Kidney (tissue), 14 donors: ENCODE measurements around the gene KRT15. TPM values are rescaled to one million over a fixed set of nuclear protein-coding genes. Genes with fewer than 3 reads are reported as not detected.

Experiments used
- DNase-seq, 5 donors: peaks; one replicate each; pipeline ENCODE4 v3.0.0-alpha.2; 2013 to 2020
- FAIRE-seq: peaks from 2 replicates; lab custom pipeline; 2012; peaks lifted over from hg19 to GRCh38; lab: Jason Lieb, UNC
- H3K27ac ChIP-seq, 2 donors: one replicate each; pipeline ENCODE4 v1.7.0; 2013; ENCODE audit warnings: low read depth in 2 of 2, low read length in 2 of 2, inconsistent platforms in 1 of 2
- H3K27me3 ChIP-seq: one replicate; pipeline ENCODE4 v1.7.1; 2013; ENCODE audit warnings: low read length, inconsistent platforms; ENCODE audit not compliant: control insufficient read depth, insufficient read depth
- H3K36me3 ChIP-seq, 3 donors: one replicate each; pipeline versions ENCODE4 v1.7.0 to v1.7.1; 2013; ENCODE audit warnings: low read length in 3 of 3, control low read depth in 1 of 3, inconsistent platforms in 1 of 3; ENCODE audit not compliant: insufficient read depth in 3 of 3, control insufficient read depth in 2 of 3
- H3K4me1 ChIP-seq, 3 donors: one replicate each; pipeline versions ENCODE4 v1.7.0 to v1.7.1; 2013; ENCODE audit warnings: low read length in 3 of 3, inconsistent platforms in 1 of 3, low read depth in 1 of 3; ENCODE audit not compliant: control insufficient read depth in 2 of 3, insufficient read depth in 2 of 3
- H3K4me3 ChIP-seq, 3 donors: one replicate each; pipeline versions ENCODE4 v1.7.0 to v1.8.1; 2013; ENCODE audit warnings: low read length in 3 of 3, control low read depth in 1 of 3, inconsistent platforms in 1 of 3
- H3K9ac ChIP-seq, 3 donors: one replicate each; pipeline versions ENCODE4 v1.7.0 to v1.7.1; 2013; ENCODE audit warnings: low read length in 3 of 3, control low read depth in 1 of 3, inconsistent platforms in 1 of 3
- H3K9me3 ChIP-seq, 3 donors: one replicate each; pipeline versions ENCODE4 v1.7.0 to v1.7.1; 2013; ENCODE audit warnings: low read length in 3 of 3, control low read depth in 1 of 3, inconsistent platforms in 1 of 3; ENCODE audit not compliant: control insufficient read depth in 2 of 3, insufficient read depth in 1 of 3
- intact Hi-C: fragments of 100-400 bp; cut with DNase I; formaldehyde crosslinking; loops from one replicate; pipeline ENCODE4 v1.11.1; 2022
- polyA plus RNA-seq: library from polyadenylated mRNA; stranded (reverse); fragments of 350-450 nt; fragmentation: Illumina TruSeq; extraction: RNeasy Lipid Tissue Mini Kit (QIAGEN cat#74804); gene quantifications from one replicate; pipeline ENCODE4 v1.2.3, GENCODE V29; 2014; ENCODE audit warnings: low read depth, low replicate concordance; ENCODE audit not compliant: insufficient read depth
- total RNA-seq: library from RNA; stranded (reverse); fragmentation: NEBNext Ultra II Directional; extraction: Animal tissue kit (Norgen Biotek cat#: 25700); gene quantifications from one replicate; pipeline ENCODE4 v1.2.1, GENCODE V29; 2021
- TF ChIP-seq, protein P1 (sequence below): IDR thresholded peaks from 3 replicates; pipeline ENCODE4 v1.5.1; 2012; ENCODE audit warnings: mild to moderate bottlenecking, moderate library complexity, borderline replicate concordance; ENCODE audit not compliant: insufficient read depth; ENCODE audit errors: extremely low read depth
- donor health status: control.
- donor health status: control.
- donor health status: control.
- donor health status: control.
- donor health status: control.
- donor health status: DM: yes; HTN: yes; CAD: no.
- donor health status: Normal renal cell carcinoma (clear cell type).

Gene KRT15
- total and polyA plus RNA-seq, 2 donors from 2014 or later = 0.15 to 2.8 TPM

DNA sequence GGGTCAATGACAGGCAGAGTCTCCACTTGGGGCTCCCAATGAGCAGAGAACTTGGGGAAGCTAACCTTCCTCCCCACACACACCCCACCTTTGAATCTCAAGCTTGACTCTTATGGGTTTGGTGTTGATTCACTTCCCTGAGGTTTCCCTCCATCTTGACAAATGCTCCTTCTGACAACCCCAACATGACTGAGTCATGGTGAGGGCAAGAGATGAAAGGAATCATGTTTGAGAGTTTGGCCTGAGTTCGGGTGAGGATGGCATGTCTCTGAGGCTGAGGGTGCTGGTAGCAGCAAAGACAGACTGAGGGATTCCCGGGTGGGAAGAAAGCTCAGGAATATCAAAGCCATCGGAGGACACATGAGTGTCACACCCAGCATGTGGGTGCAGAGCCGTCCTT lies 34.5 kb upstream of the KRT15 start:
- Histone ChIP-seq H3K27me3 (no peaks in the 10 kb centered on the region), H3K9me3 (no peaks in the 10 kb centered on the region), H3K4me1 (peaks cover 0 to 8% (median 3%) of the 10 kb centered on the region in 3 donors), H3K27ac (no peak overlapping the region), H3K9ac (no peak overlapping the region), H3K4me3 (no peak overlapping the region), H3K36me3 (no peaks in the 10 kb centered on the region)
- TF ChIP-seq, protein P1, sequence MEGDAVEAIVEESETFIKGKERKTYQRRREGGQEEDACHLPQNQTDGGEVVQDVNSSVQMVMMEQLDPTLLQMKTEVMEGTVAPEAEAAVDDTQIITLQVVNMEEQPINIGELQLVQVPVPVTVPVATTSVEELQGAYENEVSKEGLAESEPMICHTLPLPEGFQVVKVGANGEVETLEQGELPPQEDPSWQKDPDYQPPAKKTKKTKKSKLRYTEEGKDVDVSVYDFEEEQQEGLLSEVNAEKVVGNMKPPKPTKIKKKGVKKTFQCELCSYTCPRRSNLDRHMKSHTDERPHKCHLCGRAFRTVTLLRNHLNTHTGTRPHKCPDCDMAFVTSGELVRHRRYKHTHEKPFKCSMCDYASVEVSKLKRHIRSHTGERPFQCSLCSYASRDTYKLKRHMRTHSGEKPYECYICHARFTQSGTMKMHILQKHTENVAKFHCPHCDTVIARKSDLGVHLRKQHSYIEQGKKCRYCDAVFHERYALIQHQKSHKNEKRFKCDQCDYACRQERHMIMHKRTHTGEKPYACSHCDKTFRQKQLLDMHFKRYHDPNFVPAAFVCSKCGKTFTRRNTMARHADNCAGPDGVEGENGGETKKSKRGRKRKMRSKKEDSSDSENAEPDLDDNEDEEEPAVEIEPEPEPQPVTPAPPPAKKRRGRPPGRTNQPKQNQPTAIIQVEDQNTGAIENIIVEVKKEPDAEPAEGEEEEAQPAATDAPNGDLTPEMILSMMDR = no peak
- intact Hi-C loops = loop anchor here (10.0 kb wide), 1 partner anchor 112 kb away; no protein-coding TSS in a partner anchor
- FAIRE-seq = no peak
- DNase-seq = no peak

DNA sequence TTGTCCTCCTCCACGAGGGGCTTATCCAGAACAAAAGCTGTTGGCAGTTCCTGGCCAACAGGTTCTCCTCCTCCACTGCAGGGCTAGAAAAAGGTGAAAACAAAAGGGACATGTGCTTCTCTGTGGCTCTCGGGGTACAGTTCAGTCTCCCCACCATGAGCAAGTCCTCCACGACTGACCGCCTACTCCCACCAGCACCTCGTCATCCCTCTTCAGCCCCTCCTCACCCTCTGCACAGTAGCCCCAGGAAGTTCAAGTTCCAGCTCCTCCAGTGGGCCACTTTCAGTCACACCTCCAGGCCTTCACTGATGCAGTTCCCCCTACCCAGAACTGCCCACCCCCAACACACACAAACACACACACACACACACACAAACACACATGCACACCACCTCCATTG lies 33.8 kb upstream of the KRT15 start:
- H3K4me1 ChIP-seq = peaks cover 0 to 12% (median 4%) of the 10 kb centered on the region in 3 donors
- TF ChIP-seq, protein P1 = no peak
- FAIRE-seq (no peak), DNase-seq (no peak)
- no peaks in the 10 kb centered on the region for H3K36me3 ChIP-seq
- H3K9me3 ChIP-seq = no peaks in the 10 kb centered on the region
- intact Hi-C loops = loop anchor here (10.0 kb wide), 1 partner anchor 112 kb away; no protein-coding TSS in a partner anchor
- no peak overlapping the region for H3K27ac ChIP-seq
- H3K4me3 ChIP-seq = no peak overlapping the region
- no peak overlapping the region for H3K9ac ChIP-seq
- no peaks in the 10 kb centered on the region for H3K27me3 ChIP-seq

DNA sequence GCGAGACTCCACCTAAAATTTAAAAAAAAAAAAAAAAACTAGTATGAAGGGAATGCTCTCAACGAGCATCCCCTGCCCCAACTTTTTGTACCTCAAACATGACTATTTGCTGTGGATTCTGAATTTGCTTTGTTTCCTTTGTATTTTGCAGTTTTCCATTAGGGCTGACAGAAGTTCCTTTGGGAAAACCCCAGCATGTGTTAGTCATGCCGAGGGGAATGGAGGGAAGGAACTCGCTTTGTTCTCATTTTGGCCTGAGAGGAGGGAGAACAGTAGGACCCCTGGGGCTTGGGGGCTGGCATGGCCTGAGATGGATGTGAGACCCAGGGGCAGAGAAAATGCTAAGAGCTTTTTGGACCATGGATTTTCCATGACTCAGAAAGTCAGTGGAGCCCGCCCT lies 32.7 kb upstream of the KRT15 start:
- no peak for DNase-seq
- Histone ChIP-seq H3K4me1 (peaks cover 0 to 12% (median 4%) of the 10 kb centered on the region in 3 donors), H3K36me3 (no peaks in the 10 kb centered on the region), H3K27me3 (no peaks in the 10 kb centered on the region), H3K9ac (no peak overlapping the region), H3K27ac (no peak overlapping the region), H3K9me3 (peaks cover 0 to 5% (median 0%) of the 10 kb centered on the region in 3 donors), H3K4me3 (no peak overlapping the region)
- no peak for FAIRE-seq
- intact Hi-C loops = loop anchor here (10.0 kb wide), 1 partner anchor 113 kb away; no protein-coding TSS in a partner anchor
- TF ChIP-seq, protein P1 = no peak
